GM21528 (cell line): ENCODE results near the gene SPPL3.

Experiments used
- ATAC-seq: cut with Tn5 transposase; IDR thresholded peaks from one replicate; pipeline ENCODE4 v1.9.1; 2021; ENCODE audit warnings: mild to moderate bottlenecking, moderate library complexity; ENCODE audit not compliant: unreplicated experiment, low FRiP score

SPPL3 gene

GRCh38 chr12:120757949-120758348 is 146.2 kb downstream of the SPPL3 start:
- no peak for ATAC-seq

- no peak for ATAC-seq
Measured at GRCh38 chr12:120757226-120757742, 146.9 kb downstream of the SPPL3 start.

- no peak for ATAC-seq
Measured at GRCh38 chr12:120755269-120755668, 148.9 kb downstream of the SPPL3 start.

- ATAC-seq: no peak
Measured at GRCh38 chr12:120754792-120755191, 149.4 kb downstream of the SPPL3 start.

GRCh38 chr12:120751389-120751788 is 152.8 kb downstream of the SPPL3 start:
- no peak for ATAC-seq

- ATAC-seq: no peak
Measured at GRCh38 chr12:120750806-120751205, 153.4 kb downstream of the SPPL3 start.

GRCh38 chr12:120749256-120749655 is 154.9 kb downstream of the SPPL3 start:
- no peak for ATAC-seq

GRCh38 chr12:120748242-120748641 is 155.9 kb downstream of the SPPL3 start:
- no peak for ATAC-seq

- ATAC-seq: no peak
Measured at GRCh38 chr12:120744922-120745493, 159.2 kb downstream of the SPPL3 start.

- no peak for ATAC-seq
Measured at GRCh38 chr12:120741476-120742421, 162.4 kb downstream of the SPPL3 start.

GRCh38 chr12:120740871-120741270 is 163.3 kb downstream of the SPPL3 start:
- no peak for ATAC-seq

- ATAC-seq: no peak
Measured at GRCh38 chr12:120739821-120740613, 164.1 kb downstream of the SPPL3 start.

- no peak for ATAC-seq
Measured at GRCh38 chr12:120739031-120739762, 165.0 kb downstream of the SPPL3 start.

GRCh38 chr12:120738252-120739030 is 165.7 kb downstream of the SPPL3 start:
- no peak for ATAC-seq

- no peak for ATAC-seq
Measured at GRCh38 chr12:120737557-120738251, 166.5 kb downstream of the SPPL3 start.

- no peak for ATAC-seq
Measured at GRCh38 chr12:120736404-120737331, 167.5 kb downstream of the SPPL3 start.

- ATAC-seq: no peak
Measured at GRCh38 chr12:120735181-120735580, 169.0 kb downstream of the SPPL3 start.

GRCh38 chr12:120734210-120734609 is 169.9 kb downstream of the SPPL3 start:
- no peak for ATAC-seq
